ENCODE measurements around the gene CORO1C.

DNA sequence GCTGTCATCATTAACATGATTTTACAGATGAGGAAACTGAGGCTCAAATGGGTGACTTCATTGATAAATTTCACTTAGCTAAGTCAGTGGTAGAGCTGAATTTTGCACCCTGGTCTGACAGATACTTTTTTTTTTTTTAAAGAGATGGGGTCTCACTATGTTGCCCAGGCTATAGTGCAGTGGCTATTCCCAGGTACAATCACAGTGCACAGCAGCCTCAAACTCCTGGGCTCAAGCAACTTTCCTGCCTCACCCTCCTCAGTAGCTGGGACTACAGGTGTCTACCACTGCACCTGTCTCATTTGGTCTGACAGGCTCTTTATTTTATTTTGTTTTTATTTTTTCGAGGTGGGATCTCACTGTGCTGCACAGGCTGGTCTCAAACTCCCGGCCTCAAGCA lies 24.2 kb upstream of the CORO1C start:
- TF ChIP-seq POLR2AphosphoS5 (IDR thresholded peaks at IDR 0.05) = no peak
- TF ChIP-seq, protein P1, sequence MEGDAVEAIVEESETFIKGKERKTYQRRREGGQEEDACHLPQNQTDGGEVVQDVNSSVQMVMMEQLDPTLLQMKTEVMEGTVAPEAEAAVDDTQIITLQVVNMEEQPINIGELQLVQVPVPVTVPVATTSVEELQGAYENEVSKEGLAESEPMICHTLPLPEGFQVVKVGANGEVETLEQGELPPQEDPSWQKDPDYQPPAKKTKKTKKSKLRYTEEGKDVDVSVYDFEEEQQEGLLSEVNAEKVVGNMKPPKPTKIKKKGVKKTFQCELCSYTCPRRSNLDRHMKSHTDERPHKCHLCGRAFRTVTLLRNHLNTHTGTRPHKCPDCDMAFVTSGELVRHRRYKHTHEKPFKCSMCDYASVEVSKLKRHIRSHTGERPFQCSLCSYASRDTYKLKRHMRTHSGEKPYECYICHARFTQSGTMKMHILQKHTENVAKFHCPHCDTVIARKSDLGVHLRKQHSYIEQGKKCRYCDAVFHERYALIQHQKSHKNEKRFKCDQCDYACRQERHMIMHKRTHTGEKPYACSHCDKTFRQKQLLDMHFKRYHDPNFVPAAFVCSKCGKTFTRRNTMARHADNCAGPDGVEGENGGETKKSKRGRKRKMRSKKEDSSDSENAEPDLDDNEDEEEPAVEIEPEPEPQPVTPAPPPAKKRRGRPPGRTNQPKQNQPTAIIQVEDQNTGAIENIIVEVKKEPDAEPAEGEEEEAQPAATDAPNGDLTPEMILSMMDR (IDR thresholded peaks at IDR 0.05) = no peak

Measured in gastroesophageal sphincter (tissue), 3 donors.